Left kidney (tissue), 2 donors: ENCODE measurements around the gene PAX2. TPM values are rescaled to one million over a fixed set of nuclear protein-coding genes. Genes with fewer than 3 reads are reported as not detected.

Experiments
- DNase-seq: peaks from one replicate; pipeline ENCODE4 v3.0.0-alpha.2; 2013
- polyA plus RNA-seq: library from polyadenylated mRNA; unstranded; fragments of 120-200 nt; gene quantifications from one replicate; pipeline ENCODE4 v1.2.1, GENCODE V29; 2013; ENCODE audit not compliant: insufficient read length

The PAX2 gene
- polyA plus RNA-seq, 1 donor = 235 TPM

DNA sequence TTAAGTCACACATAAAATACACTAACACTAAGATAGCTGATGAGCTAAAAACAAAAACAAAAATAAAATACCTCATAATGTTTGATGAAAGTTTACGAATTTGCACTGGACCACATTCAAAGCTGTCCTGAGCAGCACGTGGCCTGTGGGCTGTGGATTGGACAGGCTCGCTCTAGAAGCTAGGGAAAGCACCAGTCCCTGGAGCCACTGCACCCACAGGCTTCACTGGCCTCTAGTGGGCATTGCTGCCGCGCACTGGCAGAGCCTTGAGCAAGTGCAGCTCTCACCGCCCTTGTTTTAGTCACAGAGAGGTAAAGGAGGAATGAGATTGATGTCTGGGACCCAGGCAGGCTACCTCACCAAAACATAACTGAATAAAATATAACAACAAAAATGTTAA is 67.6 kb downstream of the PAX2 start:
- no peak for DNase-seq

DNA sequence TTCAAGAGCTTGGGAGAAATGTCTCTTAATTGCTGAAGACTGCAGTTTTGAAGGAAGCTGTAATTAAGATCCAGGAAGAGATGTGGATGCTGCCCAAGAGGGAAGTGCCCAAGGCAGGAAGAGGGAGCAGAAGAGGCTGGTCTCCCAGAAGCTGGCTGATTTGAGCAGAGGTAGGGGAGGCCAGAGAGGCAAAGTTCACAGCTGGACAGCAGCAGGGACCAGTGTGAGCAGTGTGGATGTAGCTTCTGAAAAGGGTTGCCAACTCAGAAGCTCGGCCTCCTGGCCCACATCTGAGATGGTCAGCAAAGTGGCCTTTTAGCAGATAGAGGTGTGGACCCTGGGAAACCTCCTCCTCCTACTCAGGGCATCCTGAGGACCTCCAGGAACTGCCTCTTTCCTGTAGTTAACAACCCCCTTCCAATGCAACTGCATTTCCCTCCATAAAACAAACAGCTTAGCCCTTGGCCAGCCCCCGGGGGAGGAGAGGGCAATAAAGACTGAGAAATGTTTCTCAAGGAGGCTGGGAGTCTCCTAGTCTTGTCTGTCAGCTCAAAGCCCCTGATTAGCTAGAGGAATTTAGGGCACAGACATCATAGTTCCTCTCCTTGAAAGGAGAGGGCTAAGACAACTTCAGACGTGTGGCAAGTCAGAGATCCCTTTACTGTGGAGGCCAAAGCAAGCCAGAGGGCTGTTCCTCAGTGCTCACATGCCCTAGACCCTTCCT is 69.5 kb downstream of the PAX2 start:
- no peak for DNase-seq

DNA sequence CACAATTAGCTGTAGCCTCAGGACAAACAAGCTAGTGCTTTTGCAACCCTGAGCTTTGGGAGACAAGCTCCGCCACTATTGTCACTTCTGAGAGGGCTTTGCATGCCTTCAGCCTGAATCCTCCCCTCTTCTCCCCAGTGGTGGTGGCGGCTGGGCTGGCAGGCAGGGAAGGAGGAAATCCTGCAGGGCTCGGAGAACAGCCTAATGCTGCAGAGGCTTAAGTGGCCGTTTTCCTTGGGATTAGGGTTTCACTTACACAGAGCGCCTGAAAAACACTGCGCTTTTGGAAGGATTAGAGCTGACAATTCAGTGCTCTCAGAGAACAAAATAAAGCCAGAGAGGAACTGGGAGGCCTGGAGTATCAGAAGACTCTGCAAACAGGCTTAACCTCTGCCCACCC is 71.3 kb downstream of the PAX2 start:
- DNase-seq = no peak

DNA sequence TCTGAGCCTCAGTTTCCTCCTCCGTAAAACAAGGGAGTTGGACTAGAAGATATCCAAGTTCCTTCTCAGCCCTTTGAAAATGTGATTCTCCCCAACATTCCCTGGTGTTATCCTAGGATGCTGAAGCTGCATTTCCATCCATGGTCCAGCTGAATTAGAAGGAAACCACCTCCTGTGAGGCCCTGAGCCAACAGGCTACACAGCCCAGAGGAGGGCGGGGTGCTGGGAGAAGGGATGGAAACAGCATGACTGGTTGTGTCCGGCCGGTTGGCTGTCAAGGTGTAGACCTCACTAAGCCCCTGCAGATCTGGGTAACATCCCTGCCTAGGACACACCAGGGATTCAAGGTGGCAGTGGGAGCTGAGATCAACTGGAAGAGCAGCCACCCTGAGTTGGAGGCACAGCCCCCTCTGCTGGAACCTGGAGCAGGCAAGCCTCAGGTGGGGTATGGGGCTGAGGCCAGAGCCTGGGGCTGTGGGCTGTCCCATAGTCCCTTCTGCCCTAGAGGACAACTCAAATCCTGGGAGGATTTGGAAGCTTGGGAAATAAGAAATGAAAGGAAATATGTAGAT is 72.0 kb downstream of the PAX2 start:
- DNase-seq = no peak

DNA sequence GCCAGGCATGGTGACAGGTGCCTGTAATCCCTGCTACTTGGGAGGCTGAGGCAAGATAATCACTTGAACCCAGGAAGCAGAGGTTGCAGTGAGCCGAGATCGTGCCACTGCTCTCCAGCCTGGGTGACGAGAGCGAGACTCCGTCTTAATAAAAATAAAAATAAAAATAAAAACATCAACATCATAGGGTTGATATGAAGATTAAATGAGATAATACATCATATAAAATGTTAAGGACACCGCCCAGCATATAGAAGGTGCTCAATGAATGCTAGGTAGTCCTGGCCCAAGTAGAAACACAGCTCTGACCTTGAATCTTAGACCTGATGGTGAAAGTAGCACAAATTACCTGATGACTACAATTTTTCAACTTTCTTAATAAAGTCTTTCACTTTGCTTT is 74.0 kb downstream of the PAX2 start:
- no peak for DNase-seq

DNA sequence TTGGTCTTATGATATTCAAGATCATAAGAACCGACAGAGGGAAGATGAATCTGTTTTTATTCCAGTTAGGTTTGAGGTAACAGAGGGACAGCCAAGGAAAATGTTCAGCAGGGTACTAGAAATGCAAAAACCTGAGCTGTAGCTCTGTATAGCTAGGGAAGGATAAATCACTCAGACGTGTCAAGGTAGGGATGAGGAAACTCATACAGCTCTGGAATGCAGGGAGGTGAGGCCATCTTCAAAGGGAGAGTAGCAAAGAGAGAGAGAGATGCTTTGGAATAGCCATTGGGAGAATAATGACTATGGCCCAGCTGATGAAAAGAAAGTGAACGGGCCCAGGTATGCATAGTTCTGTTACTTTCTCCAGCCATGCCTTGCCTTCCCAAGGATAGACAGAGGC is 77.8 kb downstream of the PAX2 start:
- no peak for DNase-seq

DNA sequence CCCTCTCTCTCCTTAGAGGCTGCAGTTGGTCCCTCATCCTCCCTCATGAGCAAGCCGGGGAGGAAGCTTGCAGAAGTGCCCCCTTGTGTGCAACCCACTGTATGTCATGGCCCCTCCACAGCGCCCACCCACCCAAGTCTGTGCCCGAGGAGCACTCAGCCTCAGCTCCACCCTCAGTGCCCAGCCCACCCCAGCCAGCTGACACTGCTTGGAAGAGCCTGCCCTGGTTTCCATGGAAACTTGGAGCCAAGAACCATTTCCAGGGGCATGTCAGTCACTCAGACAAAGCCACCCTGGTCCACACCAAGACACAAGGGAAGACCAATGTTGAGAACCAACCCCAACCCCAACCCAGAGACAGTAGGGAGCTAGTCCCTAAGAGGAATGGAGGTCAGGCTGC is 79.5 kb downstream of the PAX2 start:
- DNase-seq = no peak

DNA sequence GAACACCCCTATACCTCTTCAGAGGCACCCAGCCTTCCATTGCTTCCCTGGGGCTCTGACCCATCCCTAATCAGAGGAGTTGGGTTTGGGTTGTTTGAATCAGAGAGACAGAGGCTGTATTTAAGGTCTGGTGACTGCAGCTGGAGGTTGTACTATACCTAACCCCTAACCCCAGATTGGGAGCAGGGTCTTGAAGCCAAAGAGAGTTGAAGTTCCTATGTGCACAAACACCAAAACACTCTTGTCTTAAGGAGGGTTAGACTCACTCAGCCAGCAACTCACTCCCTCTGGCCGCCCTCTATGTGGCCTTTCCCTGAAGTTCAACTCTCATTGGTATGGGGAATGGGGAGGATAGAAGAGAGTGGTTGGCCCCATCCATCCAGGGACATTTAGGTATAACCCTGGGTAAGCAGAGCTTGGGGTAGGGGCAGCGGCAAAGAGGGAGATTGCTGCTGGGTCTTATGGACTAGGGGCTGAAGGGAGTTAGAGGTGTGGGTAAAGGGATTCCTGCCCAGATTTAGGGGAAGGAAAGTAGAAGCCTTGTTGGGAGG is 80.0 kb downstream of the PAX2 start:
- DNase-seq = no peak

DNA sequence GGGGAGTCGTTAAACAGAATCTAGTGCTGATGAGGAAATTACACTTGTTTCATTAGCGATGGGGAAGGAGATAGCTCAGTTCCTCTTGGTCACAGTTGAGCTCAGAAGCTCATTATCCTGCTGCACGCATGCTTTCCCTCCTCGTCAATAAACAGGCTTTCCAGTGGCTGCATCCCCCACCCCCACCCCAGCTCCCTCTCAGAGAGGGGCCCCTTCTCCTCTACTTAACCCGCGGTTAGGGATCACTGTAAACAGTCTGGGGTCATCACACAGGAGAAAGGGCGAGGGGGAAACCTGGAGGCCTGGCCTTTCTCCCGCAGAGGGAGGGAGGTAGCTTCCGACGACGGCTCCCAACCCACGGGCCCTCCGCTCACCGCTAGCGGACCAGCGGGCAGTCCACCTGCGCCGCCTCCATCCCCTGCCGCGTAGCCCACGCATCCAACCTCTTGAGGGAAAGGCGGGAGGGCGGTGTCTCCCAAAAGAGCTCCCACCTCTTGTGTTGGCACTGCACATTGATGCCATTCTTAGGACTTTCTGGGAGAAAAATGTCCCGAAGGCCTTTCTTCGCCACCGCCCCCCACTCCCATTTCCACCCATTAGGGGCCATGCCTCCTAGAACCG is 80.8 kb downstream of the PAX2 start:
- peak; percentile 75 for DNase-seq

DNA sequence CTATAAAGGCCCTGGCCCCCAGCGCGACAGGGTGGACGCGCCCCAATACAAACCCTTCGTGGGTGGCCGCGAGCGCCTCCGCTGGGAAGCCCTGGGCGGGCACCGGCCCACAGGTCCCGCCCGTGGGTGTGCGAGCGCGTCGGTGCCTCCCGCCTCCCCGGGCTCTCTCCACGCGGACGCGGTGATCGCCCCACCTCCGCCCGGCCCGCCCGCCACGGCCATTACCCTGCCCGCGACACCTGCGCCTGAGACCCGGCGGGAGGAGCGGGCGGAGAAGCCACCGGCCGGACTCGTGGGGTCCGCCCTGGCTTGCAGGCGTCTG is 81.2 kb downstream of the PAX2 start:
- DNase-seq = no peak

DNA sequence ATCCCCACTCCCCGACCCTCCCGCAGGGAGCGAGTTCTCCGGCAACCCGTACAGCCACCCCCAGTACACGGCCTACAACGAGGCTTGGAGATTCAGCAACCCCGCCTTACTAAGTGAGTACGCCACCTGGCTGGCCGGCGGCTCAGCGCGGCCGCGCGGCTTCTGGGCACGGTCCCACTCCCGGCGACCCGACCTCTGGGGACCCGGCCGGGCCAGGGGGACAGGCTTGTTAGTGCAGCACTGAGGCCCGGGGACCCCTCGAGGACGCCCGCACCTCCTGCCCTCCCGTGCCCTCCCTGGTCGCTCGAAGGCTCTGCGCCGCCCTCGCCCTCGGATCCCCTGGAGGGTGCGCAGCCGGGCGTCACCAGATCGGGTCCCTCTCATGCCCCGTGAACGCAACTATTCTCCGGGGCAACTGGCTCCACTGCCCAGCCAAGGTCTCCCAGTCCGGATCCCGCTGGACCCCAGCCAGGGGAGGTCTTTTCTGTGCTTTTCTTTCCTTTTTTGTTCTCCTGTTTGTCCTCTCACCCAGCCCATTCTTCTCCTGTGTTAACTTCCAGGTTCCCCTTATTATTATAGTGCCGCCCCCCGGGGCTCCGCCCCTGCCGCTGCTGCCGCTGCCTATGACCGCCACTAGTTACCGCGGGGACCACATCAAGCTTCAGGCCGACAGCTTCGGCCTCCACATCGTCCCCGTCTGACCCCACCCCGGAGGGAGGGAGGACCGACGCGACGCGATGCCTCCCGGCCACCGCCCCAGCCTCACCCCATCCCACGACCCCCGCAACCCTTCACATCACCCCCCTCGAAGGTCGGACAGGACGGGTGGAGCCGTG is 81.8 kb downstream of the PAX2 start:
- no peak for DNase-seq

DNA sequence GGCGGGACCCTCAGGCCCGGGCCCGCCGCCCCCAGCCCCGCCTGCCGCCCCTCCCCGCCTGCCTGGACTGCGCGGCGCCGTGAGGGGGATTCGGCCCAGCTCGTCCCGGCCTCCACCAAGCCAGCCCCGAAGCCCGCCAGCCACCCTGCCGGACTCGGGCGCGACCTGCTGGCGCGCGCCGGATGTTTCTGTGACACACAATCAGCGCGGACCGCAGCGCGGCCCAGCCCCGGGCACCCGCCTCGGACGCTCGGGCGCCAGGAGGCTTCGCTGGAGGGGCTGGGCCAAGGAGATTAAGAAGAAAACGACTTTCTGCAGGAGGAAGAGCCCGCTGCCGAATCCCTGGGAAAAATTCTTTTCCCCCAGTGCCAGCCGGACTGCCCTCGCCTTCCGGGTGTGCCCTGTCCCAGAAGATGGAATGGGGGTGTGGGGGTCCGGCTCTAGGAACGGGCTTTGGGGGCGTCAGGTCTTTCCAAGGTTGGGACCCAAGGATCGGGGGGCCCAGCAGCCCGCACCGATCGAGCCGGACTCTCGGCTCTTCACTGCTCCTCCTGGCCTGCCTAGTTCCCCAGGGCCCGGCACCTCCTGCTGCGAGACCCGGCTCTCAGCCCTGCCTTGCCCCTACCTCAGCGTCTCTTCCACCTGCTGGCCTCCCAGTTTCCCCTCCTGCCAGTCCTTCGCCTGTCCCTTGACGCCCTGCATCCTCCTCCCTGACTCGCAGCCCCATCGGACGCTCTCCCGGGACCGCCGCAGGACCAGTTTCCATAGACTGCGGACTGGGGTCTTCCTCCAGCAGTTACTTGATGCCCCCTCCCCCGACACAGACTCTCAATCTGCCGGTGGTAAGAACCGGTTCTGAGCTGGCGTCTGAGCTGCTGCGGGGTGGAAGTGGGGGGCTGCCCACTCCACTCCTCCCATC is 82.7 kb downstream of the PAX2 start:
- no peak for DNase-seq

DNA sequence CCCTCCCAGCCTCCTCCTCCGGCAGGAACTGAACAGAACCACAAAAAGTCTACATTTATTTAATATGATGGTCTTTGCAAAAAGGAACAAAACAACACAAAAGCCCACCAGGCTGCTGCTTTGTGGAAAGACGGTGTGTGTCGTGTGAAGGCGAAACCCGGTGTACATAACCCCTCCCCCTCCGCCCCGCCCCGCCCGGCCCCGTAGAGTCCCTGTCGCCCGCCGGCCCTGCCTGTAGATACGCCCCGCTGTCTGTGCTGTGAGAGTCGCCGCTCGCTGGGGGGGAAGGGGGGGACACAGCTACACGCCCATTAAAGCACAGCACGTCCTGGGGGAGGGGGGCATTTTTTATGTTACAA is 83.3 kb downstream of the PAX2 start:
- DNase-seq = no peak

DNA sequence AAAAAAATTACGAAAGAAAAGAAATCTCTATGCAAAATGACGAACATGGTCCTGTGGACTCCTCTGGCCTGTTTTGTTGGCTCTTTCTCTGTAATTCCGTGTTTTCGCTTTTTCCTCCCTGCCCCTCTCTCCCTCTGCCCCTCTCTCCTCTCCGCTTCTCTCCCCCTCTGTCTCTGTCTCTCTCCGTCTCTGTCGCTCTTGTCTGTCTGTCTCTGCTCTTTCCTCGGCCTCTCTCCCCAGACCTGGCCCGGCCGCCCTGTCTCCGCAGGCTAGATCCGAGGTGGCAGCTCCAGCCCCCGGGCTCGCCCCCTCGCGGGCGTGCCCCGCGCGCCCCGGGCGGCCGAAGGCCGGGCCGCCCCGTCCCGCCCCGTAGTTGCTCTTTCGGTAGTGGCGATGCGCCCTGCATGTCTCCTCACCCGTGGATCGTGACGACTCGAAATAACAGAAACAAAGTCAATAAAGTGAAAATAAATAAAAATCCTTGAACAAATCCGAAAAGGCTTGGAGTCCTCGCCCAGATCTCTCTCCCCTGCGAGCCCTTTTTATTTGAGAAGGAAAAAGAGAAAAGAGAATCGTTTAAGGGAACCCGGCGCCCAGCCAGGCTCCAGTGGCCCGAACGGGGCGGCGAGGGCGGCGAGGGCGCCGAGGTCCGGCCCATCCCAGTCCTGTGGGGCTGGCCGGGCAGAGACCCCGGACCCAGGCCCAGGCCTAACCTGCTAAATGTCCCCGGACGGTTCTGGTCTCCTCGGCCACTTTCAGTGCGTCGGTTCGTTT is 83.9 kb downstream of the PAX2 start:
- DNase-seq = no peak

DNA sequence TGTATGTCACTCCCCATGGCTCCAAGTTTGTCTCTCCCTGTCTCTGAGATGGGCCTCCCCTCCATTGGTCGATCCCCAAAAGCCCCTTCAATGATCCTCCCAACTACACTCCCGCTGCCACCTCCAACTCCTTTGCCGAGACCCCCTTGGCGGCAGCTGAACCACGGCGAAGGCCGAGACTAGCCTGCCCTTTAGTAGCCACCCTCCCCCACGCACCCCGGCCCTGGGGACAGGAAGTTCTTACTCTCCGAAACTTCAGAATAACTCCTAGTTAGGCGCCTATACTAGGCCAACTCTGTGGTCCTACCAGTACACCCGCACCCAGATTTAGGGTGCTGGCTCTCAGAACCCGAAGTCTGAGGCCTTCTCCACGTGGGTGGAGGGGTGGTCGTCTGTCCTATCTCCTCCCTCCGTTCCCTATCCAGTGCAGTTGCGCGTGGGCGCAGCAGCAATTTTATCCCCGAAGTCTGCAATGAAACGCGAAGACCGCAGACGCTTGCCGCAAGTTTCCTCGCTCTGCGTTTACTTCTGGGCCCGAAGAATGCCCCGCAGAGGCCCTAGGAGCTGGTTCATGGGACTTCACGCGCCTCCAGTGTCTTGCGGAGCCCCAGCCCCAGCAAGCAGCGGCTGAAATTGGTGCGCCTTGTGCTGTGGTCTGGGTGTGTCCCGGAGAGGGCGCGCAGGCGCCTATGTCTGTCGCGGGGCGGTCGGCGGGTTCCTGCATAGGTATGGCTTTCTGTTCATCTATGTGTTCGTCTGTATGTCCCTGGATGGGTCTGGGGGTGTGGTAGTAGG is 84.7 kb downstream of the PAX2 start:
- DNase-seq = peak; percentile 27

DNA sequence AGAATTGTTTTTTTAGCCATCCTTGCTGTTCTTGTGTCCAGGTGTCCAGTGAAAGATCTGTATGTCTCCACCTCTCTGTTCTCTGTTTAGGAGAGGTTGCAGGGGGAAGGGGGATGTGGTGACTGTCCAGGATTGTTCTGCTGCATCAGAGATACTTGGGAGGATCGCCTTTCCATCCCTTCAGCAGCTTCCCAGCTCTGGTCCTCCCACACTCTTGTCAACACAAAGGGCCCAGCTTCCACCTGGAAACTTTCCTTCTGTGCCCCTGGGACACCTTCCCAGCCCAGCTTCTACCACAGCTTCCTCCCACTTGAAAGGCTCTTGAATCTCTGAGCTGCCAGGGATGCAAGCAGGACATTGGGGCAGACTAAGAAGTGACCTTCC is 85.3 kb downstream of the PAX2 start:
- DNase-seq = no peak

DNA sequence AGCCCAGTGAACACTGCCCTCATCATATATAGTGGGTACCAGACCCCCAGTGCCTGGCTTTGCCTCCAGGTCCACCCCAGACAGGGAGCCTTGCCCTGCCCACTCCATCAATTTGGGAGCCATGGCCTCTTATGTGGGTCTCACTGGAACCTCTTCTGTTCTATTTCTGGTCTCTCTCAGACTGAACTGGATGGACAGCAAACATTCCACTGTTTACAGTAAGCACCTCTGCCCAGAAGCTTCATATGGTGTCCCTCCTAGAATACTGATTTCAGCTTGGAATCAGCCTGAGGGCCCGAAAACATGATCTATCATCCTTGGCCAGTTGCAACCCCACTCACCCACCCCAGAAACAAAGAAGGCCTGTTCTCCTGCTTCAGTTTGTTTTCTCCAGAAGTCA is 86.4 kb downstream of the PAX2 start:
- no peak for DNase-seq

DNA sequence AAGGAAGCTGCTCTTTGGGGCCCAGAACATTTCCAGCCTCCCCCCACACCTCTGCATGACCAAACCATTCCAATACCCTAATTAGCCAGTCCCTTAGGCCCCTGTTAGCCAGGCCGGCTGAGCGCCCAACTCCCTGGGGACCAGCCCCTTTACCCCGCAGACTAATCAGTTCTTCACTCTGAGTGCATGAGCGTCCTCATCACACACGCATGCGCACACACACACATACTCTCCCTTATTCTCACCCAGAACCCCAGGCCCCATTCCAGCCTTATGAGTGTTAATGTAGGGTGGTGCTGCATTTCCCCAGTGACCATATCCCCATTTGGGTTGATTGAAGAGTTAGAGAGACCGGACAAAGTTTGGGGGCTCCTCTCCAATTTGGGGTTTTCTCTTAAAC is 90.4 kb downstream of the PAX2 start:
- no peak for DNase-seq

DNA sequence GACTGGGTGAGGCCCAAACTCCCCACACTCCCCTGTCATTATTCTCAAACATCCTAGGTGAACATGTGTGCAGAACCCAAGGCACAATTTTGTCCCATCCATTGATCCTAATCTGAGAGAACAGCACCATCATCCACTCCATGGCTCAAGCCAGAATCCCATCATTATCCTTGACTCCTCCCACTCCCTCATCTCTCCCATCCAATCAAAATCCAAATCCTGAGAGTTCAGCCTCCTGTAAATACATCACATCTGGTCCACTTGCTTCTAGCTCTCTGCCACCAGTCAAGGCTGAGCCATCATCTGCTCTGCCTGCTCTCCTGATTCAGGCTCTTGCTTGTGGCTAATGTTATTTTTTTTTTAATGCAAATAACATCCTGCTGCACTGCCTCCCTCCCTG is 91.5 kb downstream of the PAX2 start:
- no peak for DNase-seq

DNA sequence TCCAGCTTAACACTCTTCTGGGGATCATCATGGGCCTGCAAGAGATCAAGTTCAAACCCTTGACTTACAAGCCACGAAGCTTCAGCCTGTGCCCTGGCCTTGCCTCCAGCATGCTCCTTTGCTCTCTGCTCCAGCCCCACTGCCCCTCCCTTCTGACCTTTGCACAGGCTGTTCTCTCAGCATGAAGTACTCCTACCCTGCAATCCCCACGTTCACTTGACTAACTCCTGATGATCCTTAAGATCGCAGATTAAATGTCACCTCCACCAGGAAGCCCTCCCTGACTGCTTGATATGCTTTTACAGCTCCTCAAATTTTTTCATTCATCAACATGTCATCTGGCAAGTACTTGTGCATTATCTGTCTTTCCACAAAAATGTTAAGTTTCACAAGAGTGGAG is 91.9 kb downstream of the PAX2 start:
- no peak for DNase-seq
